H1 (cell line): ENCODE results near the gene FGFBP3. TPM values are rescaled to one million over a fixed set of nuclear protein-coding genes. Genes with fewer than 3 reads are reported as not detected.

Experiments used
- CTCF ChIA-PET: fragments of 300-600 bp; sonication (Branson Sonifier 250); formaldehyde crosslinking; loops from one replicate; lab custom pipeline; 2021; ENCODE audit not compliant: partially characterized antibody; lab: Charles Lee
- POLR2A ChIA-PET: fragments of 300-600 bp; sonication (Branson Sonifier 250); formaldehyde crosslinking; loops from one replicate; lab custom pipeline; 2021; ENCODE audit warnings: inconsistent platforms; ENCODE audit not compliant: partially characterized antibody; lab: Charles Lee
- DNase-seq, 2 experiments: peaks; one replicate each; pipeline versions ENCODE4 v3.0.0 to v3.0.0-alpha.2; 2010 to 2022; ENCODE audit warnings: low spot score in 2 of 2, low read depth in 1 of 2, mixed read lengths in 1 of 2
- FAIRE-seq: peaks from 2 replicates; lab custom pipeline; 2011; peaks lifted over from hg19 to GRCh38; lab: Jason Lieb, UNC
- H2AFZ ChIP-seq: 2 replicates; pipeline ENCODE4 v1.8.1; 2012; ENCODE audit warnings: low read length, inconsistent platforms
- H2AK5ac ChIP-seq: 2 replicates; pipeline ENCODE4 v1.6.1; 2013; ENCODE audit warnings: low read depth, low read length
- H2BK120ac ChIP-seq: replicated peaks from 2 replicates; pipeline ENCODE3; 2013; ENCODE audit warnings: low read depth, low read length, inconsistent platforms
- H2BK12ac ChIP-seq: 2 replicates; pipeline ENCODE4 v1.6.1; 2013; ENCODE audit warnings: low read depth, low read length
- H2BK15ac ChIP-seq: 2 replicates; pipeline ENCODE4 v1.6.1; 2013; ENCODE audit warnings: low read length
- H2BK20ac ChIP-seq: 2 replicates; pipeline ENCODE4 v1.6.1; 2013; ENCODE audit warnings: low read length
- H2BK5ac ChIP-seq: 2 replicates; pipeline ENCODE4 v1.6.1; 2013; ENCODE audit warnings: low read depth, low read length
- H3K14ac ChIP-seq: 2 replicates; pipeline ENCODE4 v1.6.1; 2013; ENCODE audit warnings: inconsistent platforms; ENCODE audit not compliant: insufficient read length
- H3K18ac ChIP-seq: 2 replicates; pipeline ENCODE4 v1.6.1; 2013; ENCODE audit warnings: low read length; ENCODE audit errors: extremely low read depth
- H3K23ac ChIP-seq: 2 replicates; pipeline ENCODE4 v1.6.1; 2013; ENCODE audit warnings: inconsistent platforms; ENCODE audit not compliant: insufficient read length
- H3K23me2 ChIP-seq: 2 replicates; pipeline ENCODE4 v1.6.1; 2013; ENCODE audit warnings: low read depth, low read length
- H3K27ac ChIP-seq: 2 replicates; pipeline ENCODE4 v1.6.1; 2011; ENCODE audit warnings: low read depth, low read length, inconsistent platforms
- H3K27me3 ChIP-seq, 4 experiments: replicated peaks in 1 of 4; 1 replicate in 1 of 4; 2 replicates in 3 of 4; pipeline versions ENCODE4 v1.6.1 to v1.8.1; 2011 to 2013; ENCODE audit warnings: low read length in 3 of 4, mild to moderate bottlenecking in 3 of 4, inconsistent platforms in 2 of 4, mixed read lengths in 2 of 4, moderate library complexity in 1 of 4; ENCODE audit not compliant: control insufficient read depth in 3 of 4, insufficient read depth in 3 of 4; ENCODE audit errors: extremely low read depth in 1 of 4
- H3K36me3 ChIP-seq, 4 experiments: 2 replicates each; pipeline versions ENCODE4 v1.6.1 to v1.8.1; 2011 to 2013; ENCODE audit warnings: mild to moderate bottlenecking in 4 of 4, low read length in 3 of 4, moderate library complexity in 2 of 4, control low read depth in 1 of 4, inconsistent platforms in 1 of 4; ENCODE audit not compliant: insufficient read depth in 4 of 4, control insufficient read depth in 2 of 4
- H3K4ac ChIP-seq: replicated peaks from 2 replicates; pipeline ENCODE3; 2013; ENCODE audit warnings: low read length, low read depth, mixed read lengths, inconsistent platforms; ENCODE audit not compliant: insufficient read length
- H3K4me1 ChIP-seq, 4 experiments: replicated peaks in 1 of 4; 1 replicate in 1 of 4; 2 replicates in 3 of 4; pipeline versions ENCODE4 v1.6.1 to v1.8.1; 2011 to 2013; ENCODE audit warnings: low read length in 3 of 4, inconsistent platforms in 2 of 4, mixed read lengths in 1 of 4; ENCODE audit not compliant: insufficient read depth in 4 of 4, control insufficient read depth in 3 of 4
- H3K4me2 ChIP-seq, 2 experiments: 2 replicates each; pipeline versions ENCODE4 v1.6.1 to v1.8.1; 2011 to 2013; ENCODE audit warnings: low read depth in 2 of 2, low read length in 2 of 2, control low read depth in 1 of 2, inconsistent platforms in 1 of 2, mild to moderate bottlenecking in 1 of 2; ENCODE audit not compliant: insufficient read depth in 1 of 2
- H3K4me3 ChIP-seq, 4 experiments: fragments of 200-600, 300-600 bp in 1 of 4; sonication (generic), shearing (Covaris generic), sonication (Bioruptor Twin) in 1 of 4; 2 replicates each; pipeline versions ENCODE4 v1.5.1 to v1.8.1; 2011 to 2016; ENCODE audit warnings: low read length in 4 of 4, low read depth in 3 of 4, control low read depth in 2 of 4, inconsistent platforms in 2 of 4, mild to moderate bottlenecking in 2 of 4, mixed read lengths in 1 of 4, moderate library complexity in 1 of 4; ENCODE audit not compliant: insufficient read depth in 2 of 4; ENCODE audit errors: extremely low read depth in 1 of 4
- H3K56ac ChIP-seq: replicated peaks from 2 replicates; pipeline ENCODE3; 2013; ENCODE audit warnings: low read depth, mild to moderate bottlenecking, mixed read lengths, low read length, inconsistent platforms; ENCODE audit not compliant: insufficient read length
- H3K79me1 ChIP-seq: 2 replicates; pipeline ENCODE4 v1.6.1; 2013; ENCODE audit warnings: low read depth, low read length, control low read depth
- H3K79me2 ChIP-seq, 2 experiments: 2 replicates each; pipeline versions ENCODE4 v1.6.1 to v1.8.1; 2012 to 2013; ENCODE audit warnings: low read length in 2 of 2, mild to moderate bottlenecking in 2 of 2, inconsistent platforms in 1 of 2; ENCODE audit not compliant: insufficient read depth in 2 of 2, control insufficient read depth in 1 of 2
- H3K9ac ChIP-seq, 4 experiments: replicated peaks in 1 of 4; 1 replicate in 1 of 4; 2 replicates in 3 of 4; pipeline versions ENCODE4 v1.6.1 to v1.8.1; 2011 to 2013; ENCODE audit warnings: low read depth in 3 of 4, low read length in 3 of 4, control low read depth in 2 of 4, mild to moderate bottlenecking in 2 of 4, moderate library complexity in 2 of 4, inconsistent platforms in 1 of 4; ENCODE audit errors: extremely low read depth in 1 of 4
- H3K9me3 ChIP-seq, 2 experiments: 2 replicates each; pipeline versions ENCODE4 v1.6.1 to v1.8.1; 2012 to 2013; ENCODE audit warnings: mild to moderate bottlenecking in 2 of 2, moderate library complexity in 2 of 2, control low read depth in 1 of 2, inconsistent platforms in 1 of 2, low read depth in 1 of 2, low read length in 1 of 2, mixed read lengths in 1 of 2; ENCODE audit not compliant: insufficient read depth in 2 of 2
- H4K20me1 ChIP-seq, 2 experiments: replicated peaks in 1 of 2; 2 replicates each; pipeline versions ENCODE3 to v1.8.1; 2011 to 2013; ENCODE audit warnings: inconsistent platforms in 2 of 2, low read length in 2 of 2, mild to moderate bottlenecking in 1 of 2; ENCODE audit not compliant: insufficient read depth in 2 of 2, control insufficient read depth in 1 of 2
- H4K5ac ChIP-seq: 2 replicates; pipeline ENCODE4 v1.6.1; 2013; ENCODE audit warnings: low read length, low read depth, mixed read lengths, inconsistent platforms; ENCODE audit not compliant: insufficient read length
- H4K8ac ChIP-seq: 2 replicates; pipeline ENCODE4 v1.8.0; 2013; ENCODE audit warnings: mild to moderate bottlenecking, moderate library complexity, low read length, inconsistent platforms; ENCODE audit not compliant: insufficient read depth; ENCODE audit errors: extremely low read depth
- H4K91ac ChIP-seq: replicated peaks from 2 replicates; pipeline ENCODE3; 2013; ENCODE audit warnings: low read length, mixed read lengths, inconsistent platforms; ENCODE audit not compliant: insufficient read length
- CTBP2 ChIP-seq: IDR thresholded peaks from 2 replicates; pipeline ENCODE4 v1.7.0; 2011; ENCODE audit warnings: borderline replicate concordance, mild to moderate bottlenecking, moderate library complexity, mixed read lengths, low read length; ENCODE audit not compliant: insufficient read depth, insufficient read length
- CTCF ChIP-seq, 3 experiments: IDR thresholded peaks; 1 replicate in 2 of 3; 2 replicates in 1 of 3; pipeline versions ENCODE4 v1.5.1 to v1.6.1; 2011; ENCODE audit warnings: low read length in 3 of 3, mild to moderate bottlenecking in 3 of 3, inconsistent platforms in 2 of 3, low read depth in 1 of 3, moderate library complexity in 1 of 3; ENCODE audit not compliant: insufficient read depth in 1 of 3; ENCODE audit errors: control extremely low read depth in 1 of 3
- SIRT6 ChIP-seq: IDR thresholded peaks from one replicate; pipeline ENCODE4 v1.7.1; 2012; ENCODE audit warnings: low read length, inconsistent platforms
- WGBS, 2 experiments: shearing (Covaris generic) in 1 of 2; methylation state at CpG; one replicate each; pipeline versions ENCODE4 v1.1.6 to v1.1.7; 2013 to 2015; ENCODE audit warnings: low lambda C conversion rate in 2 of 2, mixed read lengths in 2 of 2, inconsistent platforms in 1 of 2, low coverage in 1 of 2, missing lambda C conversion rate in 1 of 2; ENCODE audit not compliant: insufficient replicate concordance in 2 of 2, insufficient coverage in 1 of 2, insufficient read length in 1 of 2; ENCODE audit errors: extremely low coverage in 1 of 2, missing lambda C conversion rate in 1 of 2; 5-methylcytosine and 5-hydroxymethylcytosine counted together
- polyA plus RNA-seq, 7 experiments: library from polyadenylated mRNA; depleted of rRNA in 3 of 7; stranded (reverse) in 5 of 7; unstranded in 2 of 7; fragments of >200 nt in 5 of 7; fragments of 200-250 nt in 2 of 7; gene quantifications; 1 replicate in 5 of 7; 2 replicates in 1 of 7; 4 replicates in 1 of 7; pipeline versions ENCODE4 v1.2.1 to v1.2.3, GENCODE V29; 2011 to 2013; ENCODE audit warnings: missing spikeins in 2 of 7, mixed read lengths in 2 of 7
- total RNA-seq: library from RNA; stranded (reverse); fragmentation: NEBNext Ultra II Directional; extraction: Animal tissue kit (Norgen Biotek cat#: 25700); gene quantifications from 2 replicates; pipeline ENCODE4 v1.2.1, GENCODE V29; 2021

Gene FGFBP3
- total and polyA plus RNA-seq, 2 of the 8 experiments (the other 6 are each of a cell fraction or from before 2014, with no cell fraction given): 54.6 to 115 TPM

- Histone ChIP-seq H2BK5ac (no peak overlapping the region), H4K8ac (no peak overlapping the region), H2BK15ac (no peak overlapping the region; the same call in 1 of the 2 replicates), H3K56ac (no peak overlapping the region), H2BK120ac (no peak overlapping the region), H4K5ac (no peak overlapping the region), H3K79me2 (no peaks in the 10 kb centered on the region), H3K14ac (no peak overlapping the region), H3K27ac (no peak overlapping the region), H3K27me3 (no peaks in the 10 kb centered on the region), H3K23me2 (no peaks in the 10 kb centered on the region), H3K79me1 (no peaks in the 10 kb centered on the region), H4K20me1 (no peaks in the 10 kb centered on the region), H3K9me3 (no peaks in the 10 kb centered on the region), H4K91ac (no peak overlapping the region), H3K4me2 (no peak overlapping the region), H3K23ac (no peak overlapping the region), H3K18ac (no peak overlapping the region), H2BK12ac (no peak overlapping the region), H3K4me3 (no peak overlapping the region), H3K36me3 (no peaks in the 10 kb centered on the region), H2BK20ac (no peak overlapping the region), H3K9ac (peak overlapping the region in 1 of 4 experiments; percentile 34; a peak in 1 of 7 replicates), H2AK5ac (no peak overlapping the region), H3K4me1 (peaks cover 0 to 13% (median 11%) of the 10 kb centered on the region in 4 experiments; a peak in 4 of 7 replicates), H2AFZ (no peak overlapping the region), H3K4ac (no peak overlapping the region)
- CTCF ChIA-PET: no interaction called here
- FAIRE-seq: no peak
- POLR2A ChIA-PET: no interaction called here
- no peak for DNase-seq
- WGBS, 2 experiments: 100% methylated on average over 1 of the region's 1 CpG; no CpG with 5 or more reads in 1 of the 2 experiments
- no peak for TF ChIP-seq CTCF (IDR thresholded peaks at IDR 0.05; ENCODE audit: control extremely low read depth in 1 of 3, insufficient read depth in 1 of 3, low read depth in 1 of 3, low read length in 3 of 3)
- no peak for TF ChIP-seq SIRT6
- no peak for TF ChIP-seq CTBP2
These were observed 33.5 kb downstream of the FGFBP3 start for GRCh38 chr10:91875779-91876178.
